ENCODE results near the gene PRDX5.

Gene PRDX5

DNA sequence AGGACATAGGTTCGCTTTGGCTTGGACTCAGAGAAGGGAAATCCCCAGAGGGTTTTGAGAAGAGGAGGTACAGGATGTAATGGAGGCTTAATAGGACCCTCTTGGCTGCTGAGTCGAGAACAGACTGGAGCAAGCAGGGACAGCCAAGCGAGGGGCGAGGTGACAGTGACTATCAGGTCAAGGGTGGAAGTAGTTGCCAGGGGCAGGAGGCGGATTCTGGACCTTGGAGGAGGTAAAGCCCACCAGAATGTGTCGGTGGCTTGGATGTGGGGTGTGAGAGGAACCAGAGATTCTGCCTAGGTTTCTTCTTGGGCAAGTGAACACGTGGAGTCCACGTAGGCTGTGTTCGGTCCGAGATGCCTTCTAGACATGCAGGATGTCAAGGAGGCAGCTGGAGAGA is 5.0 kb upstream of the PRDX5 start:
- no peak for ATAC-seq
- TF ChIP-seq ZC3H10 (CRISPR knock-in tag; IDR thresholded peaks at IDR 0.05) (no peak), BACH2 (CRISPR knock-in tag; IDR thresholded peaks at IDR 0.05; ENCODE audit: borderline replicate concordance) (no peak), OSR1 (CRISPR knock-in tag; IDR thresholded peaks at IDR 0.05) (no peak), PPARA (CRISPR knock-in tag; IDR thresholded peaks at IDR 0.05; ENCODE audit: borderline replicate concordance) (no peak), RARB (CRISPR knock-in tag; IDR thresholded peaks at IDR 0.05) (no peak), CSDC2 (CRISPR knock-in tag; IDR thresholded peaks at IDR 0.05) (no peak), ZNF565 (CRISPR knock-in tag; conservative IDR thresholded peaks at IDR 0.05; ENCODE audit: low read depth) (no peak), ISL1 (CRISPR knock-in tag; IDR thresholded peaks at IDR 0.05) (no peak), ZNF70 (CRISPR knock-in tag; IDR thresholded peaks at IDR 0.05) (no peak)
- TF ChIP-seq, protein P1, sequence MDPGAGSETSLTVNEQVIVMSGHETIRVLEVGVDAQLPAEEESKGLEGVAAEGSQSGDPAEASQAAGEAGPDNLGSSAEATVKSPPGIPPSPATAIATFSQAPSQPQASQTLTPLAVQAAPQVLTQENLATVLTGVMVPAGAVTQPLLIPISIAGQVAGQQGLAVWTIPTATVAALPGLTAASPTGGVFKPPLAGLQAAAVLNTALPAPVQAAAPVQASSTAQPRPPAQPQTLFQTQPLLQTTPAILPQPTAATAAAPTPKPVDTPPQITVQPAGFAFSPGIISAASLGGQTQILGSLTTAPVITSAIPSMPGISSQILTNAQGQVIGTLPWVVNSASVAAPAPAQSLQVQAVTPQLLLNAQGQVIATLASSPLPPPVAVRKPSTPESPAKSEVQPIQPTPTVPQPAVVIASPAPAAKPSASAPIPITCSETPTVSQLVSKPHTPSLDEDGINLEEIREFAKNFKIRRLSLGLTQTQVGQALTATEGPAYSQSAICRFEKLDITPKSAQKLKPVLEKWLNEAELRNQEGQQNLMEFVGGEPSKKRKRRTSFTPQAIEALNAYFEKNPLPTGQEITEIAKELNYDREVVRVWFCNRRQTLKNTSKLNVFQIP (CRISPR knock-in tag; IDR thresholded peaks at IDR 0.05; ENCODE audit: borderline replicate concordance, low read depth): no peak
- TF ChIP-seq, protein P2, sequence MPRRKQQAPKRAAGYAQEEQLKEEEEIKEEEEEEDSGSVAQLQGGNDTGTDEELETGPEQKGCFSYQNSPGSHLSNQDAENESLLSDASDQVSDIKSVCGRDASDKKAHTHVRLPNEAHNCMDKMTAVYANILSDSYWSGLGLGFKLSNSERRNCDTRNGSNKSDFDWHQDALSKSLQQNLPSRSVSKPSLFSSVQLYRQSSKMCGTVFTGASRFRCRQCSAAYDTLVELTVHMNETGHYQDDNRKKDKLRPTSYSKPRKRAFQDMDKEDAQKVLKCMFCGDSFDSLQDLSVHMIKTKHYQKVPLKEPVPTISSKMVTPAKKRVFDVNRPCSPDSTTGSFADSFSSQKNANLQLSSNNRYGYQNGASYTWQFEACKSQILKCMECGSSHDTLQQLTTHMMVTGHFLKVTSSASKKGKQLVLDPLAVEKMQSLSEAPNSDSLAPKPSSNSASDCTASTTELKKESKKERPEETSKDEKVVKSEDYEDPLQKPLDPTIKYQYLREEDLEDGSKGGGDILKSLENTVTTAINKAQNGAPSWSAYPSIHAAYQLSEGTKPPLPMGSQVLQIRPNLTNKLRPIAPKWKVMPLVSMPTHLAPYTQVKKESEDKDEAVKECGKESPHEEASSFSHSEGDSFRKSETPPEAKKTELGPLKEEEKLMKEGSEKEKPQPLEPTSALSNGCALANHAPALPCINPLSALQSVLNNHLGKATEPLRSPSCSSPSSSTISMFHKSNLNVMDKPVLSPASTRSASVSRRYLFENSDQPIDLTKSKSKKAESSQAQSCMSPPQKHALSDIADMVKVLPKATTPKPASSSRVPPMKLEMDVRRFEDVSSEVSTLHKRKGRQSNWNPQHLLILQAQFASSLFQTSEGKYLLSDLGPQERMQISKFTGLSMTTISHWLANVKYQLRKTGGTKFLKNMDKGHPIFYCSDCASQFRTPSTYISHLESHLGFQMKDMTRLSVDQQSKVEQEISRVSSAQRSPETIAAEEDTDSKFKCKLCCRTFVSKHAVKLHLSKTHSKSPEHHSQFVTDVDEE (CRISPR knock-in tag; IDR thresholded peaks at IDR 0.05): no peak

GRCh38 chr11:64313491-64314145 is 4.3 kb upstream of the PRDX5 start:
- no peak for ATAC-seq
- TF ChIP-seq ARNTL (CRISPR knock-in tag; IDR thresholded peaks at IDR 0.05; ENCODE audit: borderline replicate concordance, low read depth) (no peak), ESRRG (CRISPR knock-in tag; IDR thresholded peaks at IDR 0.05) (no peak), ZNF8 (CRISPR knock-in tag; IDR thresholded peaks at IDR 0.05) (no peak), CREB5 (CRISPR knock-in tag; IDR thresholded peaks at IDR 0.05; ENCODE audit: low read depth) (no peak), ISL1 (CRISPR knock-in tag; IDR thresholded peaks at IDR 0.05) (no peak), ZFP3 (CRISPR knock-in tag; IDR thresholded peaks at IDR 0.05) (no peak), CSDC2 (CRISPR knock-in tag; IDR thresholded peaks at IDR 0.05) (no peak), PATZ1 (CRISPR knock-in tag; IDR thresholded peaks at IDR 0.05; ENCODE audit: borderline replicate concordance) (no peak), TOX (CRISPR knock-in tag; IDR thresholded peaks at IDR 0.05; ENCODE audit: borderline replicate concordance) (no peak)
- TF ChIP-seq, protein P1 (CRISPR knock-in tag; IDR thresholded peaks at IDR 0.05; ENCODE audit: borderline replicate concordance, low read depth): no peak
- TF ChIP-seq, protein P3, sequence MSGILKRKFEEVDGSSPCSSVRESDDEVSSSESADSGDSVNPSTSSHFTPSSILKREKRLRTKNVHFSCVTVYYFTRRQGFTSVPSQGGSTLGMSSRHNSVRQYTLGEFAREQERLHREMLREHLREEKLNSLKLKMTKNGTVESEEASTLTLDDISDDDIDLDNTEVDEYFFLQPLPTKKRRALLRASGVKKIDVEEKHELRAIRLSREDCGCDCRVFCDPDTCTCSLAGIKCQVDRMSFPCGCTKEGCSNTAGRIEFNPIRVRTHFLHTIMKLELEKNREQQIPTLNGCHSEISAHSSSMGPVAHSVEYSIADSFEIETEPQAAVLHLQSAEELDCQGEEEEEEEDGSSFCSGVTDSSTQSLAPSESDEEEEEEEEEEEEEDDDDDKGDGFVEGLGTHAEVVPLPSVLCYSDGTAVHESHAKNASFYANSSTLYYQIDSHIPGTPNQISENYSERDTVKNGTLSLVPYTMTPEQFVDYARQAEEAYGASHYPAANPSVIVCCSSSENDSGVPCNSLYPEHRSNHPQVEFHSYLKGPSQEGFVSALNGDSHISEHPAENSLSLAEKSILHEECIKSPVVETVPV (CRISPR knock-in tag; IDR thresholded peaks at IDR 0.05): no peak

Data from SK-N-SH treated with all-trans-retinoic acid at 6 μM for 48 hours (cell line).